ENCODE measurements around the gene WDFY3.

WDFY3 gene

GRCh38 chr4:84623661-84624060, 342.8 kb downstream of the WDFY3 start:
- TF ChIP-seq, protein P1, sequence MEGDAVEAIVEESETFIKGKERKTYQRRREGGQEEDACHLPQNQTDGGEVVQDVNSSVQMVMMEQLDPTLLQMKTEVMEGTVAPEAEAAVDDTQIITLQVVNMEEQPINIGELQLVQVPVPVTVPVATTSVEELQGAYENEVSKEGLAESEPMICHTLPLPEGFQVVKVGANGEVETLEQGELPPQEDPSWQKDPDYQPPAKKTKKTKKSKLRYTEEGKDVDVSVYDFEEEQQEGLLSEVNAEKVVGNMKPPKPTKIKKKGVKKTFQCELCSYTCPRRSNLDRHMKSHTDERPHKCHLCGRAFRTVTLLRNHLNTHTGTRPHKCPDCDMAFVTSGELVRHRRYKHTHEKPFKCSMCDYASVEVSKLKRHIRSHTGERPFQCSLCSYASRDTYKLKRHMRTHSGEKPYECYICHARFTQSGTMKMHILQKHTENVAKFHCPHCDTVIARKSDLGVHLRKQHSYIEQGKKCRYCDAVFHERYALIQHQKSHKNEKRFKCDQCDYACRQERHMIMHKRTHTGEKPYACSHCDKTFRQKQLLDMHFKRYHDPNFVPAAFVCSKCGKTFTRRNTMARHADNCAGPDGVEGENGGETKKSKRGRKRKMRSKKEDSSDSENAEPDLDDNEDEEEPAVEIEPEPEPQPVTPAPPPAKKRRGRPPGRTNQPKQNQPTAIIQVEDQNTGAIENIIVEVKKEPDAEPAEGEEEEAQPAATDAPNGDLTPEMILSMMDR (IDR thresholded peaks at IDR 0.05; ENCODE audit: borderline replicate concordance, control extremely low read depth, extremely low read depth, insufficient read depth, missing control alignments), result no peak
- in situ Hi-C loops (cut with MboI; ENCODE audit: low sequenced_read_pairs, unreplicated experiment), result no loop called here
- no peak for DNase-seq (ENCODE audit: low spot score)

GRCh38 chr4:84622959-84623358, 343.5 kb downstream of the WDFY3 start:
- in situ Hi-C loops (cut with MboI; ENCODE audit: low sequenced_read_pairs, unreplicated experiment), result no loop called here
- TF ChIP-seq, protein P1 (IDR thresholded peaks at IDR 0.05; ENCODE audit: borderline replicate concordance, control extremely low read depth, extremely low read depth, insufficient read depth, missing control alignments), result no peak
- no peak for DNase-seq (ENCODE audit: low spot score)

All from GM13976 (cell line).